ENCODE data around the gene RAB7A.
"Not testable (repeated sequence)": the region's sequence is repeated elsewhere in the genome, so short reads cannot be mapped to it uniquely, and the experiment has no call there.

The RAB7A gene

GRCh38 chr3:128749561-128749960 is 23.6 kb downstream of the RAB7A start:
- not testable (repeated sequence) for DNase-seq (ENCODE audit: low read depth in 2 of 2)

- DNase-seq (ENCODE audit: low read depth in 2 of 2), result no peak
Observed at GRCh38 chr3:128753715-128754114, 27.7 kb downstream of the RAB7A start.

GRCh38 chr3:128760042-128760441 is 34.1 kb downstream of the RAB7A start:
- DNase-seq (ENCODE audit: low read depth in 2 of 2), result no peak

- no peak for DNase-seq (ENCODE audit: low read depth in 2 of 2)
Observed at GRCh38 chr3:128760881-128761280, 34.9 kb downstream of the RAB7A start.

- DNase-seq (ENCODE audit: low read depth in 2 of 2), result no peak
Observed at GRCh38 chr3:128761392-128761791, 35.4 kb downstream of the RAB7A start.

GRCh38 chr3:128763967-128764366 is 38.0 kb downstream of the RAB7A start:
- peak in 1 of 2 donors; percentile 19 for DNase-seq (ENCODE audit: low read depth in 2 of 2)

- no peak for DNase-seq (ENCODE audit: low read depth in 2 of 2)
Observed at GRCh38 chr3:128764863-128765262, 38.9 kb downstream of the RAB7A start.

- no peak for DNase-seq (ENCODE audit: low read depth in 2 of 2)
Observed at GRCh38 chr3:128767094-128767750, 41.2 kb downstream of the RAB7A start.

- DNase-seq (ENCODE audit: low read depth in 2 of 2), result no peak
Observed at GRCh38 chr3:128768471-128768870, 42.5 kb downstream of the RAB7A start.

GRCh38 chr3:128770387-128770786 is 44.4 kb downstream of the RAB7A start:
- DNase-seq (ENCODE audit: low read depth in 2 of 2), result no peak

GRCh38 chr3:128773189-128773588 is 47.2 kb downstream of the RAB7A start:
- DNase-seq (ENCODE audit: low read depth in 2 of 2), result not testable (repeated sequence)

GRCh38 chr3:128773592-128773991 is 47.6 kb downstream of the RAB7A start:
- DNase-seq (ENCODE audit: low read depth in 2 of 2), result not testable (repeated sequence)

- no peak for DNase-seq (ENCODE audit: low read depth in 2 of 2)
Observed at GRCh38 chr3:128775241-128775640, 49.3 kb downstream of the RAB7A start.

- no peak for DNase-seq (ENCODE audit: low read depth in 2 of 2)
Observed at GRCh38 chr3:128775906-128776542, 50.0 kb downstream of the RAB7A start.

- no peak for DNase-seq (ENCODE audit: low read depth in 2 of 2)
Observed at GRCh38 chr3:128780101-128780837, 54.3 kb downstream of the RAB7A start.

- DNase-seq (ENCODE audit: low read depth in 2 of 2), result no peak
Observed at GRCh38 chr3:128781164-128781563, 55.2 kb downstream of the RAB7A start.

GRCh38 chr3:128782282-128783146 is 56.5 kb downstream of the RAB7A start:
- DNase-seq (ENCODE audit: low read depth in 2 of 2), result no peak

GRCh38 chr3:128783774-128784173 is 57.8 kb downstream of the RAB7A start:
- no peak for DNase-seq (ENCODE audit: low read depth in 2 of 2)

GRCh38 chr3:128784232-128784631 is 58.2 kb downstream of the RAB7A start:
- no peak for DNase-seq (ENCODE audit: low read depth in 2 of 2)

- no peak for DNase-seq (ENCODE audit: low read depth in 2 of 2)
Observed at GRCh38 chr3:128784843-128785242, 58.9 kb downstream of the RAB7A start.

- no peak for DNase-seq (ENCODE audit: low read depth in 2 of 2)
Observed at GRCh38 chr3:128786434-128787020, 60.5 kb downstream of the RAB7A start.

Data from stimulated activated CD8-positive, alpha-beta memory T cell treated with anti-CD3 and anti-CD28 coated beads, Interleukin-2, amount 100 ng/mL, for 48 hours (primary cell).